Osteoblast (primary cell): ENCODE results near the gene AFF2. TPM values are rescaled to one million over a fixed set of nuclear protein-coding genes. Genes with fewer than 3 reads are reported as not detected.
"Not testable (repeated sequence)": the region's sequence is repeated elsewhere in the genome, so short reads cannot be mapped to it uniquely, and the experiment has no call there.

Experiments used
- DNase-seq: peaks from one replicate; pipeline ENCODE4 v3.0.0; 2011; ENCODE audit warnings: low spot score, mixed read lengths; ENCODE audit not compliant: insufficient read length; ENCODE audit errors: missing footprints
- H2AFZ ChIP-seq: 2 replicates; pipeline ENCODE4 v1.6.0; 2011; ENCODE audit warnings: mild to moderate bottlenecking, low read length
- H3K27ac ChIP-seq: 2 replicates; pipeline ENCODE4 v1.5.1; 2011; ENCODE audit warnings: mild to moderate bottlenecking, low read depth, low read length, moderate library complexity
- H3K27me3 ChIP-seq: 2 replicates; pipeline ENCODE4 v1.6.0; 2012; ENCODE audit warnings: mild to moderate bottlenecking, control low read depth, inconsistent platforms, low read length, moderate library complexity; ENCODE audit not compliant: insufficient read depth
- H3K36me3 ChIP-seq: 2 replicates; pipeline ENCODE4 v1.5.1; 2011; ENCODE audit warnings: mild to moderate bottlenecking, low read length, control low read depth, moderate library complexity; ENCODE audit not compliant: insufficient read depth
- H3K4me1 ChIP-seq: 2 replicates; pipeline ENCODE4 v1.5.1; 2011; ENCODE audit warnings: mild to moderate bottlenecking, low read length, control low read depth, moderate library complexity; ENCODE audit not compliant: insufficient read depth
- H3K4me2 ChIP-seq: 2 replicates; pipeline ENCODE4 v1.6.0; 2011; ENCODE audit warnings: mild to moderate bottlenecking, low read length; ENCODE audit not compliant: insufficient read depth
- H3K4me3 ChIP-seq: fragments of 200-600 bp; sonication (generic); 3 replicates; pipeline ENCODE4 v1.5.1; 2012; ENCODE audit warnings: mild to moderate bottlenecking, low read length, inconsistent platforms; ENCODE audit not compliant: insufficient read depth
- H3K79me2 ChIP-seq: 2 replicates; pipeline ENCODE4 v1.6.0; 2012; ENCODE audit warnings: mild to moderate bottlenecking, low read length, control low read depth, inconsistent platforms; ENCODE audit not compliant: insufficient read depth
- H3K9me3 ChIP-seq: 2 replicates; pipeline ENCODE4 v1.5.1; 2011; ENCODE audit warnings: low read depth, low read length, control low read depth
- H4K20me1 ChIP-seq: 2 replicates; pipeline ENCODE4 v1.6.0; 2012; ENCODE audit warnings: mild to moderate bottlenecking, low read length, control low read depth; ENCODE audit not compliant: insufficient read depth
- CTCF ChIP-seq: IDR thresholded peaks from 2 replicates; pipeline ENCODE4 v1.5.1; 2011; ENCODE audit warnings: mild to moderate bottlenecking, low read depth, low read length, moderate library complexity; ENCODE audit errors: extremely low read depth
- total RNA-seq: library from RNA; depleted of rRNA; stranded (reverse); fragments of >200 nt; gene quantifications from 2 replicates; pipeline ENCODE4 v1.2.3, GENCODE V29; 2012

Gene AFF2
- total RNA-seq, 1 donor = 10.9 TPM

- H3K4me3 ChIP-seq = no peak overlapping the region
- H3K27me3 ChIP-seq = no peaks in the 10 kb centered on the region
- DNase-seq = no peak
- H2AFZ ChIP-seq = no peak overlapping the region
- no peaks in the 10 kb centered on the region for H3K79me2 ChIP-seq
- TF ChIP-seq CTCF = no peak
- H4K20me1 ChIP-seq = no peaks in the 10 kb centered on the region
- no peak overlapping the region for H3K27ac ChIP-seq
- H3K9me3 ChIP-seq = no peaks in the 10 kb centered on the region
- no peaks in the 10 kb centered on the region for H3K4me1 ChIP-seq
- H3K4me2 ChIP-seq = no peak overlapping the region
- no peaks in the 10 kb centered on the region for H3K36me3 ChIP-seq
Measured at GRCh38 chrX:148664171-148664570, 163.8 kb downstream of the AFF2 start.

- Histone ChIP-seq H4K20me1 (no peaks in the 10 kb centered on the region), H3K9me3 (no peaks in the 10 kb centered on the region), H3K27me3 (no peaks in the 10 kb centered on the region), H3K4me1 (no peaks in the 10 kb centered on the region), H2AFZ (no peak overlapping the region), H3K36me3 (no peaks in the 10 kb centered on the region), H3K79me2 (no peaks in the 10 kb centered on the region), H3K4me2 (no peak overlapping the region), H3K4me3 (no peak overlapping the region), H3K27ac (no peak overlapping the region)
- DNase-seq = no peak
- no peak for TF ChIP-seq CTCF
Measured at GRCh38 chrX:148664995-148665394, 164.6 kb downstream of the AFF2 start.

- H3K27ac ChIP-seq, H3K36me3 ChIP-seq, H3K9me3 ChIP-seq, H4K20me1 ChIP-seq, H2AFZ ChIP-seq, H3K27me3 ChIP-seq, H3K4me2 ChIP-seq, H3K4me1 ChIP-seq, H3K4me3 ChIP-seq, H3K79me2 ChIP-seq, DNase-seq: not testable (repeated sequence)
Measured at GRCh38 chrX:148669175-148669574, 168.8 kb downstream of the AFF2 start.

DNA sequence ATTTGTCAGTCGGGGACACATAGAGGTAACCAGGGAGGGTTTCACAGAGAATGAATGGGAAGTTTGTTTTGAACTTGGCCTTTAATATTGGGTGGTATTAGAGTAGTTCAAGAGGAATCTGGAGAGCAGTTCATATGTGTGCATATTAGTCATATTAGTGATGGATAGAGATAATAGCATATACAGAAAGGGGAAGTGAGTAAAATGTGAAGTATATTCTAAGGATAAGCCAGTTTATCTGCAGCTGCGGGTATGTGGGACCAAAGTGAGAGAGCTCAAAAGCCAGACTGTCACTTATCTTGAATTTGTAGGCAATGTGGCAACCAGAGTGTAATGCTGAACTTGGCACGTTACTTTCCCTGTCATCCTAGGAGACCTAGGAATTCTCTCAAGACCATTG lies 169.9 kb downstream of the AFF2 start:
- Histone ChIP-seq H3K79me2 (no peaks in the 10 kb centered on the region), H3K4me2 (no peak overlapping the region), H3K4me3 (no peak overlapping the region), H3K4me1 (no peaks in the 10 kb centered on the region), H3K27me3 (no peaks in the 10 kb centered on the region), H3K27ac (no peak overlapping the region), H3K9me3 (no peaks in the 10 kb centered on the region), H3K36me3 (no peaks in the 10 kb centered on the region), H4K20me1 (no peaks in the 10 kb centered on the region), H2AFZ (no peak overlapping the region)
- no peak for DNase-seq
- TF ChIP-seq CTCF = no peak
